HepG2 (cell line): ENCODE data around the gene B4GALT1. TPM values are rescaled to one million over a fixed set of nuclear protein-coding genes. Genes with fewer than 3 reads are reported as not detected.

ENCODE experiments used
- FOXA3 ChIP-seq: IDR thresholded peaks from 2 replicates; pipeline ENCODE4 v1.6.1; 2016; ENCODE audit warnings: missing genetic modification reagents, missing compliant biosample characterization
- FOXK2 ChIP-seq: fragments of 450-650 bp; IDR thresholded peaks from 2 replicates; pipeline ENCODE4 v1.6.1; 2016
- GABPB1 ChIP-seq: IDR thresholded peaks from 2 replicates; pipeline ENCODE4 v1.6.1; 2016; ENCODE audit warnings: mild to moderate bottlenecking, missing genetic modification reagents, moderate library complexity, missing compliant biosample characterization
- HHEX ChIP-seq: IDR thresholded peaks from 2 replicates; pipeline ENCODE4 v1.6.1; 2016; ENCODE audit warnings: control low read depth
- KDM6A ChIP-seq: IDR thresholded peaks from 2 replicates; pipeline ENCODE4 v1.6.1; 2016; ENCODE audit warnings: low read depth
- KMT2B ChIP-seq: IDR thresholded peaks from 2 replicates; pipeline ENCODE4 v1.6.1; 2016; ENCODE audit warnings: missing genetic modification reagents, missing compliant biosample characterization
- MTF1 ChIP-seq: sonication (generic); formaldehyde crosslinking; IDR thresholded peaks from 2 replicates; pipeline ENCODE4 v1.5.0; 2020; ENCODE audit warnings: missing genetic modification reagents
- SRSF4 ChIP-seq: fragments of 200-400 bp; formaldehyde crosslinking; IDR thresholded peaks from one replicate; pipeline ENCODE4 v1.6.1; 2018; ENCODE audit warnings: mild to moderate bottlenecking, low read depth, low read length, moderate library complexity; ENCODE audit not compliant: poor library complexity, severe bottlenecking
- ZNF234 ChIP-seq: sonication (generic); formaldehyde crosslinking; conservative IDR thresholded peaks from 2 replicates; pipeline ENCODE4 v1.5.1; 2020; ENCODE audit warnings: mild to moderate bottlenecking, missing genetic modification reagents
- ZNF33B ChIP-seq: sonication (generic); formaldehyde crosslinking; IDR thresholded peaks from 2 replicates; pipeline ENCODE4 v1.5.1; 2020; ENCODE audit warnings: mild to moderate bottlenecking, missing genetic modification reagents
- ZNF496 ChIP-seq: sonication (generic); formaldehyde crosslinking; IDR thresholded peaks from 2 replicates; pipeline ENCODE4 v1.8.1; 2023; ENCODE audit warnings: mild to moderate bottlenecking, moderate library complexity, missing genetic modification reagents; ENCODE audit not compliant: insufficient replicate concordance
- ZNF569 ChIP-seq: sonication (generic); formaldehyde crosslinking; IDR thresholded peaks from 2 replicates; pipeline ENCODE4 v1.5.0; 2020; ENCODE audit warnings: mild to moderate bottlenecking, missing genetic modification reagents, moderate library complexity, borderline replicate concordance
- ZNF670 ChIP-seq: sonication (generic); formaldehyde crosslinking; IDR thresholded peaks from 2 replicates; pipeline ENCODE4 v1.8.0; 2022; ENCODE audit warnings: mild to moderate bottlenecking, missing genetic modification reagents, borderline replicate concordance
- ZNF713 ChIP-seq: sonication (generic); formaldehyde crosslinking; IDR thresholded peaks from 2 replicates; pipeline ENCODE4 v1.4.0; 2020; ENCODE audit warnings: mild to moderate bottlenecking, missing genetic modification reagents
- ZNF850 ChIP-seq: sonication (generic); formaldehyde crosslinking; conservative IDR thresholded peaks from 2 replicates; pipeline ENCODE4 v1.9.0; 2021; ENCODE audit warnings: mild to moderate bottlenecking, missing genetic modification reagents
- polyA plus RNA-seq, 8 experiments: library from polyadenylated mRNA; depleted of rRNA in 3 of 8; stranded (reverse) in 7 of 8; unstranded in 1 of 8; fragments of >200 nt; fragmentation: Illumina TruSeq in 4 of 8; extraction: Trizol in 4 of 8; gene quantifications; 2 replicates each; pipeline versions ENCODE4 v1.2.1 to v1.2.3, GENCODE V29; 2011 to 2016; ENCODE audit warnings: low read depth in 4 of 8, missing spikeins in 1 of 8, mixed read lengths in 1 of 8; ENCODE audit not compliant: insufficient read depth in 1 of 8
- total RNA-seq, 5 experiments: library from RNA; depleted of rRNA; stranded (reverse); fragments of >200 nt; fragmentation: Illumina TruSeq; extraction: Trizol; gene quantifications; 2 replicates each; pipeline ENCODE4 v1.2.3, GENCODE V29; 2016; ENCODE audit warnings: low read depth in 1 of 5
- TF ChIP-seq, protein P1 (sequence below): sonication (generic); formaldehyde crosslinking; IDR thresholded peaks from one replicate; pipeline ENCODE4 v1.5.1; 2020; ENCODE audit warnings: mild to moderate bottlenecking, missing genetic modification reagents; ENCODE audit errors: not compliant biosample characterization
- TF ChIP-seq, protein P2 (sequence below): sonication (generic); formaldehyde crosslinking; IDR thresholded peaks from 2 replicates; pipeline ENCODE4 v1.5.1; 2020; ENCODE audit warnings: missing genetic modification reagents, mild to moderate bottlenecking, borderline replicate concordance
- TF ChIP-seq, protein P3 (sequence below): sonication (generic); formaldehyde crosslinking; IDR thresholded peaks from 2 replicates; pipeline ENCODE4 v1.4.0; 2020; ENCODE audit warnings: mild to moderate bottlenecking, missing genetic modification reagents
- TF ChIP-seq, protein P4 (sequence below): sonication (generic); formaldehyde crosslinking; IDR thresholded peaks from 2 replicates; pipeline ENCODE4 v1.8.0; 2022; ENCODE audit warnings: missing genetic modification reagents, low read depth, mild to moderate bottlenecking, borderline replicate concordance

Gene B4GALT1
- total and polyA plus RNA-seq, 2 of the 13 experiments (the other 11 are each of a cell fraction or from before 2014, with no cell fraction given) = 15.7 to 33.5 TPM

DNA sequence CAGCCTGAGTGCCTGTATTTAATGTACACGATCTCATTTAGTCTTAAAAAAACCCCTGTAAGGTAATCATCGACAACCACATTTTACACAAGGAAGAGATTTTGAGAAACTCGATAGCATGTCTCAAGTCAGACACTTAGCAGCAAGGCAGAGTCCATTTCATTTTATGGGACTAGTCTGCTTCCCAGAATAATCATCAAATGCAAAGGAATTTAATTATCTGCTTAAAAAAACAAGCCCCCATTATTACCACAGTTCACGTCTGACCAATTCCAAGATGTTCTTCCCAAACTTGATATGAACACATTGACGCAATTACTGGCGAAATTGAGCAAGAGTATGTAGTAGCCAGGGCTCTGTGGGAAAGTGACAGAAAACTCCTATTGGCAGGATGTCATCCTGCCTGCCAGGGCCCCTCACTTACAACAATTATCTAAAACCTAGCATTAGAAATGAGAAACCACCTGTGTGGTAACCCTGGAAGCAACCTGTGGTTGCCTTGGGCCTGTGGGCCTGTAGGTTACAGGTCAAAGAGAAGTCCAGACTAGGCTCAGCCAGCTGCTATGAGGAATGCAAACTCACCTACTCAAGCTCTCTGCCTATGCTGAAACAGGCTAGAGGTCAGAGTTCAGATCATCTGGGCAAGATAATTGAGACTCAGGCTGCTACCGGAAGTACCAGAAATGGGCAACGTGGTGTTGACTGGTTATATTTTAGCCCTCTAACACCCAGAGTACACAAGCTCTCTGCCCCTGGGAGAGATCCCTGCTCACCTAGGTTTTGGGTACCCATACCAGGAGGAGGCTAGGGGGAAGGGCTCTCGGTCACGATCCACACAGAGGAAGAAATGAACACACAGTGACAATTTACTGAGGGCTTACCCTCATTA lies 1.6 kb downstream of the B4GALT1 start (continued):
- TF ChIP-seq, protein P1, sequence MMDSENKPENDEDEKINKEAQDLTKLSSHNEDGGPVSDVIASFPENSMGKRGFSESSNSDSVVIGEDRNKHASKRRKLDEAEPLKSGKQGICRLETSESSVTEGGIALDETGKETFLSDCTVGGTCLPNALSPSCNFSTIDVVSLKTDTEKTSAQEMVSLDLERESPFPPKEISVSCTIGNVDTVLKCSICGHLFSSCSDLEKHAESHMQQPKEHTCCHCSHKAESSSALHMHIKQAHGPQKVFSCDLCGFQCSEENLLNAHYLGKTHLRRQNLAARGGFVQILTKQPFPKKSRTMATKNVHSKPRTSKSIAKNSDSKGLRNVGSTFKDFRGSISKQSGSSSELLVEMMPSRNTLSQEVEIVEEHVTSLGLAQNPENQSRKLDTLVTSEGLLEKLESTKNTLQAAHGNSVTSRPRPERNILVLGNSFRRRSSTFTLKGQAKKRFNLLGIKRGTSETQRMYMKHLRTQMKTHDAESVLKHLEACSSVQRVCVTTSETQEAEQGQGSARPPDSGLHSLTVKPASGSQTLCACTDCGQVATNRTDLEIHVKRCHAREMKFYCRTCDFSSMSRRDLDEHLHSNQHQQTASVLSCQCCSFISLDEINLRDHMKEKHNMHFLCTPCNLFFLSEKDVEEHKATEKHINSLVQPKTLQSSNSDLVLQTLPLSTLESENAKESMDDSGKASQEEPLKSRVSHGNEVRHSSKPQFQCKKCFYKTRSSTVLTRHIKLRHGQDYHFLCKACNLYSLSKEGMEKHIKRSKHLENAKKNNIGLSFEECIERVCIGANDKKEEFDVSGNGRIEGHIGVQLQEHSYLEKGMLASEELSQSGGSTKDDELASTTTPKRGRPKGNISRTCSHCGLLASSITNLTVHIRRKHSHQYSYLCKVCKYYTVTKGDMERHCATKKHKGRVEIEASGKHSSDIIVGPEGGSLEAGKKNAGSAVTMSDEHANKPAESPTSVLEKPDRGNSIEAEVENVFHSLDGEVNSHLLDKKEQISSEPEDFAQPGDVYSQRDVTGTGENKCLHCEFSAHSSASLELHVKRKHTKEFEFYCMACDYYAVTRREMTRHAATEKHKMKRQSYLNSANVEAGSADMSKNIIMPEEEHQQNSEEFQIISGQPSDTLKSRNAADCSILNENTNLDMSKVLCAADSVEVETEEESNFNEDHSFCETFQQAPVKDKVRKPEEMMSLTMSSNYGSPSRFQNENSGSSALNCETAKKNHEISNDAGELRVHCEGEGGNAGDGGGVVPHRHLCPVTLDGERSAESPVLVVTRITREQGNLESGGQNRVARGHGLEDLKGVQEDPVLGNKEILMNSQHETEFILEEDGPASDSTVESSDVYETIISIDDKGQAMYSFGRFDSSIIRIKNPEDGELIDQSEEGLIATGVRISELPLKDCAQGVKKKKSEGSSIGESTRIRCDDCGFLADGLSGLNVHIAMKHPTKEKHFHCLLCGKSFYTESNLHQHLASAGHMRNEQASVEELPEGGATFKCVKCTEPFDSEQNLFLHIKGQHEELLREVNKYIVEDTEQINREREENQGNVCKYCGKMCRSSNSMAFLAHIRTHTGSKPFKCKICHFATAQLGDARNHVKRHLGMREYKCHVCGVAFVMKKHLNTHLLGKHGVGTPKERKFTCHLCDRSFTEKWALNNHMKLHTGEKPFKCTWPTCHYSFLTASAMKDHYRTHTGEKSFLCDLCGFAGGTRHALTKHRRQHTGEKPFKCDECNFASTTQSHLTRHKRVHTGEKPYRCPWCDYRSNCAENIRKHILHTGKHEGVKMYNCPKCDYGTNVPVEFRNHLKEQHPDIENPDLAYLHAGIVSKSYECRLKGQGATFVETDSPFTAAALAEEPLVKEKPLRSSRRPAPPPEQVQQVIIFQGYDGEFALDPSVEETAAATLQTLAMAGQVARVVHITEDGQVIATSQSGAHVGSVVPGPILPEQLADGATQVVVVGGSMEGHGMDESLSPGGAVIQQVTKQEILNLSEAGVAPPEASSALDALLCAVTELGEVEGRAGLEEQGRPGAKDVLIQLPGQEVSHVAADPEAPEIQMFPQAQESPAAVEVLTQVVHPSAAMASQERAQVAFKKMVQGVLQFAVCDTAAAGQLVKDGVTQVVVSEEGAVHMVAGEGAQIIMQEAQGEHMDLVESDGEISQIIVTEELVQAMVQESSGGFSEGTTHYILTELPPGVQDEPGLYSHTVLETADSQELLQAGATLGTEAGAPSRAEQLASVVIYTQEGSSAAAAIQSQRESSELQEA (CRISPR knock-in tag) = no peak
- TF ChIP-seq, protein P2, sequence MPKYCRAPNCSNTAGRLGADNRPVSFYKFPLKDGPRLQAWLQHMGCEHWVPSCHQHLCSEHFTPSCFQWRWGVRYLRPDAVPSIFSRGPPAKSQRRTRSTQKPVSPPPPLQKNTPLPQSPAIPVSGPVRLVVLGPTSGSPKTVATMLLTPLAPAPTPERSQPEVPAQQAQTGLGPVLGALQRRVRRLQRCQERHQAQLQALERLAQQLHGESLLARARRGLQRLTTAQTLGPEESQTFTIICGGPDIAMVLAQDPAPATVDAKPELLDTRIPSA (CRISPR knock-in tag) = no peak
- TF ChIP-seq MTF1 (CRISPR knock-in tag) = no peak
- no peak for TF ChIP-seq ZNF850 (CRISPR knock-in tag)
- no peak for TF ChIP-seq ZNF670 (CRISPR knock-in tag)
- no peak for TF ChIP-seq ZNF496 (CRISPR knock-in tag)
- no peak for TF ChIP-seq KDM6A (CRISPR knock-in tag)
- peak; percentile 77 for TF ChIP-seq GABPB1 (CRISPR knock-in tag)
- TF ChIP-seq KMT2B (CRISPR knock-in tag) = 0 out of 2 replicates have a peak, but pooled peaks have one; percentile 19
- TF ChIP-seq ZNF569 (CRISPR knock-in tag) = no peak
- TF ChIP-seq, protein P3, sequence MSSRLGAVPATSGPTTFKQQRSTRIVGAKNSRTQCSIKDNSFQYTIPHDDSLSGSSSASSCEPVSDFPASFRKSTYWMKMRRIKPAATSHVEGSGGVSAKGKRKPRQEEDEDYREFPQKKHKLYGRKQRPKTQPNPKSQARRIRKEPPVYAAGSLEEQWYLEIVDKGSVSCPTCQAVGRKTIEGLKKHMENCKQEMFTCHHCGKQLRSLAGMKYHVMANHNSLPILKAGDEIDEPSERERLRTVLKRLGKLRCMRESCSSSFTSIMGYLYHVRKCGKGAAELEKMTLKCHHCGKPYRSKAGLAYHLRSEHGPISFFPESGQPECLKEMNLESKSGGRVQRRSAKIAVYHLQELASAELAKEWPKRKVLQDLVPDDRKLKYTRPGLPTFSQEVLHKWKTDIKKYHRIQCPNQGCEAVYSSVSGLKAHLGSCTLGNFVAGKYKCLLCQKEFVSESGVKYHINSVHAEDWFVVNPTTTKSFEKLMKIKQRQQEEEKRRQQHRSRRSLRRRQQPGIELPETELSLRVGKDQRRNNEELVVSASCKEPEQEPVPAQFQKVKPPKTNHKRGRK = no peak
- TF ChIP-seq FOXK2 = peak; percentile 82; the same call in 1 of the 2 replicates
- no peak for TF ChIP-seq ZNF713 (CRISPR knock-in tag)
- TF ChIP-seq, protein P4, sequence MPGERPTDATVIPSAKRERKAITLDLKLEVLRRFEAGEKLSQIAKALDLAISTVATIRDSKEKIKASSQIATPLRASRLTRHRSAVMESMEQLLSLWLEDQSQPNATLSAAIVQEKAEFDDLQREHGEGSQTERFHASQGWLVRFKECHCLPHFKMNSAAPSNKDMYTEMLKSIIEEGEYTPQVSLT (CRISPR knock-in tag) = no peak
- TF ChIP-seq HHEX (CRISPR knock-in tag) = peak; percentile 50; the same call in 1 of the 2 replicates
- TF ChIP-seq FOXA3 (CRISPR knock-in tag) = peak; percentile 90
- no peak for TF ChIP-seq ZNF33B (CRISPR knock-in tag)
- TF ChIP-seq SRSF4 = no peak
- no peak for TF ChIP-seq ZNF234
